Tibial nerve (tissue), 4 donors: ENCODE measurements around the gene WFDC5.
"Not testable (repeated sequence)": the region's sequence is repeated elsewhere in the genome, so short reads cannot be mapped to it uniquely, and the experiment has no call there.

Experiments
- EP300 ChIP-seq, 2 donors: sonication (generic); formaldehyde crosslinking; IDR thresholded peaks; one replicate each; pipeline ENCODE4 v1.6.1; 2017; ENCODE audit warnings: antibody characterized with exemption in 2 of 2, mild to moderate bottlenecking in 1 of 2
- POLR2A ChIP-seq, 2 donors: fragments of 450-650 bp; IDR thresholded peaks; one replicate each; pipeline ENCODE4 v1.6.1; 2017; ENCODE audit warnings: antibody characterized with exemption in 2 of 2, mild to moderate bottlenecking in 2 of 2, moderate library complexity in 2 of 2
- TF ChIP-seq, protein P1 (sequence below), 5 experiments: fragments of 200-600 bp in 3 of 5; fragments of 450-650 bp in 2 of 5; sonication (generic) in 3 of 5; IDR thresholded peaks; one replicate each; pipeline ENCODE4 v1.5.1; 2016 to 2019; ENCODE audit warnings: antibody characterized with exemption in 5 of 5, mild to moderate bottlenecking in 3 of 5, moderate library complexity in 2 of 5

- TF ChIP-seq POLR2A, EP300 (IDR thresholded peaks at IDR 0.05): not testable (repeated sequence)
- TF ChIP-seq, protein P1, sequence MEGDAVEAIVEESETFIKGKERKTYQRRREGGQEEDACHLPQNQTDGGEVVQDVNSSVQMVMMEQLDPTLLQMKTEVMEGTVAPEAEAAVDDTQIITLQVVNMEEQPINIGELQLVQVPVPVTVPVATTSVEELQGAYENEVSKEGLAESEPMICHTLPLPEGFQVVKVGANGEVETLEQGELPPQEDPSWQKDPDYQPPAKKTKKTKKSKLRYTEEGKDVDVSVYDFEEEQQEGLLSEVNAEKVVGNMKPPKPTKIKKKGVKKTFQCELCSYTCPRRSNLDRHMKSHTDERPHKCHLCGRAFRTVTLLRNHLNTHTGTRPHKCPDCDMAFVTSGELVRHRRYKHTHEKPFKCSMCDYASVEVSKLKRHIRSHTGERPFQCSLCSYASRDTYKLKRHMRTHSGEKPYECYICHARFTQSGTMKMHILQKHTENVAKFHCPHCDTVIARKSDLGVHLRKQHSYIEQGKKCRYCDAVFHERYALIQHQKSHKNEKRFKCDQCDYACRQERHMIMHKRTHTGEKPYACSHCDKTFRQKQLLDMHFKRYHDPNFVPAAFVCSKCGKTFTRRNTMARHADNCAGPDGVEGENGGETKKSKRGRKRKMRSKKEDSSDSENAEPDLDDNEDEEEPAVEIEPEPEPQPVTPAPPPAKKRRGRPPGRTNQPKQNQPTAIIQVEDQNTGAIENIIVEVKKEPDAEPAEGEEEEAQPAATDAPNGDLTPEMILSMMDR (IDR thresholded peaks at IDR 0.05) = not testable (repeated sequence)
Observed at GRCh38 chr20:45063107-45063506, 51.9 kb downstream of the WFDC5 start.
